Liver (tissue), 9 donors: Measurements from ENCODE around the gene PDE3A. TPM values are rescaled to one million over a fixed set of nuclear protein-coding genes. Genes with fewer than 3 reads are reported as not detected.

Experiments used
- DNase-seq: peaks from one replicate; pipeline ENCODE4 v3.0.0-alpha.2; 2017; ENCODE audit warnings: low spot score
- H3K27ac ChIP-seq, 2 donors: one replicate each; pipeline ENCODE4 v1.7.0; 2013; ENCODE audit warnings: inconsistent platforms in 2 of 2, low read length in 2 of 2, control low read depth in 1 of 2, low read depth in 1 of 2, mild to moderate bottlenecking in 1 of 2
- H3K27me3 ChIP-seq, 4 donors: one replicate each; pipeline versions ENCODE4 v1.6.1 to v1.7.0; 2013; ENCODE audit warnings: low read length in 3 of 4, inconsistent platforms in 1 of 4, mild to moderate bottlenecking in 1 of 4, moderate library complexity in 1 of 4; ENCODE audit not compliant: control insufficient read depth in 4 of 4, insufficient read depth in 4 of 4
- H3K36me3 ChIP-seq, 4 donors: one replicate each; pipeline versions ENCODE4 v1.6.1 to v1.7.0; 2013; ENCODE audit warnings: low read length in 3 of 4, mild to moderate bottlenecking in 3 of 4, low read depth in 1 of 4, moderate library complexity in 1 of 4; ENCODE audit not compliant: control insufficient read depth in 4 of 4, insufficient read depth in 3 of 4
- H3K4me1 ChIP-seq, 4 donors: one replicate each; pipeline versions ENCODE4 v1.6.1 to v1.7.0; 2013; ENCODE audit warnings: low read length in 3 of 4, mild to moderate bottlenecking in 3 of 4, moderate library complexity in 1 of 4; ENCODE audit not compliant: control insufficient read depth in 4 of 4, insufficient read depth in 4 of 4
- H3K4me3 ChIP-seq, 3 donors: one replicate each; pipeline versions ENCODE4 v1.6.1 to v1.7.0; 2013; ENCODE audit warnings: low read length in 3 of 3, control low read depth in 1 of 3, low read depth in 1 of 3, mild to moderate bottlenecking in 1 of 3
- H3K9ac ChIP-seq, 2 donors: one replicate each; pipeline ENCODE4 v1.7.0; 2013; ENCODE audit warnings: low read length in 2 of 2, mild to moderate bottlenecking in 2 of 2, moderate library complexity in 2 of 2, control low read depth in 1 of 2, low read depth in 1 of 2
- H3K9me3 ChIP-seq, 4 donors: one replicate each; pipeline versions ENCODE4 v1.6.1 to v1.7.0; 2013; ENCODE audit warnings: low read length in 3 of 4; ENCODE audit not compliant: control insufficient read depth in 4 of 4
- GABPA ChIP-seq, 2 donors: IDR thresholded peaks in 1 of 2; conservative IDR thresholded peaks in 1 of 2; 2 replicates each; pipeline ENCODE4 v1.6.1; 2016; ENCODE audit warnings: antibody characterized with exemption in 2 of 2, mild to moderate bottlenecking in 1 of 2, moderate library complexity in 1 of 2
- HNF4A ChIP-seq, 2 donors: conservative IDR thresholded peaks; 2 replicates each; pipeline ENCODE4 v1.6.1; 2016; ENCODE audit warnings: antibody characterized with exemption in 2 of 2, mild to moderate bottlenecking in 2 of 2
- HNF4G ChIP-seq: IDR thresholded peaks from 2 replicates; pipeline ENCODE4 v1.6.1; 2016; ENCODE audit warnings: antibody characterized with exemption
- JUND ChIP-seq, 2 donors: IDR thresholded peaks; 2 replicates each; pipeline ENCODE4 v1.6.1; 2016; ENCODE audit warnings: antibody characterized with exemption in 2 of 2
- NR2F2 ChIP-seq: IDR thresholded peaks from 2 replicates; pipeline ENCODE4 v1.6.1; 2016; ENCODE audit warnings: antibody characterized with exemption
- RAD21 ChIP-seq, 2 donors: IDR thresholded peaks; 2 replicates each; pipeline ENCODE4 v1.6.1; 2016; ENCODE audit warnings: antibody characterized with exemption in 2 of 2, mild to moderate bottlenecking in 2 of 2
- RXRA ChIP-seq, 2 donors: IDR thresholded peaks; 2 replicates each; pipeline ENCODE4 v1.6.1; 2017 to 2018; ENCODE audit warnings: antibody characterized with exemption in 2 of 2, mild to moderate bottlenecking in 1 of 2
- TAF1 ChIP-seq: conservative IDR thresholded peaks from 2 replicates; pipeline ENCODE4 v1.6.1; 2016; ENCODE audit warnings: antibody characterized with exemption, mild to moderate bottlenecking
- YY1 ChIP-seq: IDR thresholded peaks from 2 replicates; pipeline ENCODE4 v1.6.1; 2016; ENCODE audit warnings: antibody characterized with exemption, mild to moderate bottlenecking
- WGBS: extraction: QIAGEN DNeasy Blood & Tissue Kit; methylation state at CpG from one replicate; pipeline ENCODE4 v1.1.7; 2013; 5-methylcytosine and 5-hydroxymethylcytosine counted together
- polyA plus RNA-seq, 2 donors: library from polyadenylated mRNA; stranded (reverse) in 1 of 2; unstranded in 1 of 2; fragments of 200-250 nt in 1 of 2; fragments of >200 nt in 1 of 2; fragmentation: Nextera tagmentation in 1 of 2; extraction: Ambion mirVana in 1 of 2; gene quantifications; one replicate each; pipeline versions ENCODE4 v1.2.1 to v1.2.3, GENCODE V29; 2013 to 2015
- total RNA-seq, 2 donors: library from RNA; depleted of rRNA; stranded (reverse); fragments of >200 nt; gene quantifications; one replicate each; pipeline ENCODE4 v1.2.3, GENCODE V29; 2014
- TF ChIP-seq, protein P1 (sequence below): IDR thresholded peaks from 2 replicates; pipeline ENCODE4 v1.6.1; 2016; ENCODE audit warnings: antibody characterized with exemption
- TF ChIP-seq, protein P2 (sequence below): IDR thresholded peaks from 2 replicates; pipeline ENCODE4 v1.6.1; 2016; ENCODE audit warnings: antibody characterized with exemption
- TF ChIP-seq, protein P3 (sequence below): IDR thresholded peaks from 2 replicates; pipeline ENCODE4 v1.6.1; 2016; ENCODE audit warnings: antibody characterized with exemption
- TF ChIP-seq, protein P4 (sequence below): IDR thresholded peaks from 2 replicates; pipeline ENCODE4 v1.6.1; 2016; ENCODE audit warnings: antibody characterized with exemption, mild to moderate bottlenecking
- donor health status: healthy.
- donor health status: healthy.
- donor health status: healthy.
- donor health status: healthy.
- donor health status: healthy.

The PDE3A gene
- total and polyA plus RNA-seq, 4 donors = 0.50 to 3.8 (median 2.2) TPM

DNA sequence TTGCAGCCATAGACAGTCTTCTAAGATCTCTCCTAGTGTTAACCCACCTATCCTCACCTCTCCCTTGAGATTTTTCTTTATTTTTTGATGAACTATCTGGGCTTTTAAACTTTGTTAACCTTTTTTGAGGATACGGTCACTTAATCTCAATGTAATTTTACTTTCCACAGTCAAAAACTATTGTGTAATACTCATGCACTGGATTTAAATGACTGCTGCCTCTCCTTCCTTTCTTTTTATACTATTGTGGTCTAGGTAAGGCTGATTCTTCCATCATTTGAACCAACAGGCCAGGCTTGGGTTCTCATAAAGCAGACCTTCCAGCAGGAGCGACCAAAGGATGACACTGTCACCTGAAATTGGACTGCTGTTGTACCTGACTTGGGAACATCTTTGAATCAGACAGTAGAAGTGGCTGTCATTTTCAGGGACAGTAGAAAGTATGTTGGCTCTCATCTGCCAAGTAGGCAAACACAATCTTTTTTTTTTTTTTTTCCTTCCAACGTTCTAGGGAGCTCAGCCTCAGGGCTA lies 689 bp upstream of the PDE3A start:
- WGBS = 29% methylated on average over 3 of the region's 3 CpGs
- DNase-seq = no peak
- H3K36me3 ChIP-seq = no peaks in the 10 kb centered on the region
- no peak overlapping the region for H3K9ac ChIP-seq
- peak overlapping the region; percentile 75 to 77 for H3K27ac ChIP-seq
- H3K4me1 ChIP-seq = peaks cover 0 to 25% (median 21%) of the 10 kb centered on the region in 4 donors
- peaks cover 0 to 17% (median 5%) of the 10 kb centered on the region in 4 donors for H3K27me3 ChIP-seq
- H3K4me3 ChIP-seq = peak overlapping the region in 1 of 3 donors; percentile 52
- TF ChIP-seq, protein P1, sequence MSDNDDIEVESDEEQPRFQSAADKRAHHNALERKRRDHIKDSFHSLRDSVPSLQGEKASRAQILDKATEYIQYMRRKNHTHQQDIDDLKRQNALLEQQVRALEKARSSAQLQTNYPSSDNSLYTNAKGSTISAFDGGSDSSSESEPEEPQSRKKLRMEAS = no peak
- TF ChIP-seq RXRA (IDR thresholded peaks at IDR 0.05) (no peak), TAF1 (no peak), GABPA (IDR thresholded peaks at IDR 0.05 in 1 of 2, conservative IDR thresholded peaks at IDR 0.05 in 1 of 2) (no peak), NR2F2 (no peak), RAD21 (IDR thresholded peaks at IDR 0.05) (no peak), HNF4G (no peak)
- TF ChIP-seq, protein P2, sequence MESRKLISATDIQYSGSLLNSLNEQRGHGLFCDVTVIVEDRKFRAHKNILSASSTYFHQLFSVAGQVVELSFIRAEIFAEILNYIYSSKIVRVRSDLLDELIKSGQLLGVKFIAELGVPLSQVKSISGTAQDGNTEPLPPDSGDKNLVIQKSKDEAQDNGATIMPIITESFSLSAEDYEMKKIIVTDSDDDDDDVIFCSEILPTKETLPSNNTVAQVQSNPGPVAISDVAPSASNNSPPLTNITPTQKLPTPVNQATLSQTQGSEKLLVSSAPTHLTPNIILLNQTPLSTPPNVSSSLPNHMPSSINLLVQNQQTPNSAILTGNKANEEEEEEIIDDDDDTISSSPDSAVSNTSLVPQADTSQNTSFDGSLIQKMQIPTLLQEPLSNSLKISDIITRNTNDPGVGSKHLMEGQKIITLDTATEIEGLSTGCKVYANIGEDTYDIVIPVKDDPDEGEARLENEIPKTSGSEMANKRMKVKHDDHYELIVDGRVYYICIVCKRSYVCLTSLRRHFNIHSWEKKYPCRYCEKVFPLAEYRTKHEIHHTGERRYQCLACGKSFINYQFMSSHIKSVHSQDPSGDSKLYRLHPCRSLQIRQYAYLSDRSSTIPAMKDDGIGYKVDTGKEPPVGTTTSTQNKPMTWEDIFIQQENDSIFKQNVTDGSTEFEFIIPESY = no peak
- TF ChIP-seq, protein P3, sequence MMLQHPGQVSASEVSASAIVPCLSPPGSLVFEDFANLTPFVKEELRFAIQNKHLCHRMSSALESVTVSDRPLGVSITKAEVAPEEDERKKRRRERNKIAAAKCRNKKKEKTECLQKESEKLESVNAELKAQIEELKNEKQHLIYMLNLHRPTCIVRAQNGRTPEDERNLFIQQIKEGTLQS = no peak
- TF ChIP-seq, protein P4, sequence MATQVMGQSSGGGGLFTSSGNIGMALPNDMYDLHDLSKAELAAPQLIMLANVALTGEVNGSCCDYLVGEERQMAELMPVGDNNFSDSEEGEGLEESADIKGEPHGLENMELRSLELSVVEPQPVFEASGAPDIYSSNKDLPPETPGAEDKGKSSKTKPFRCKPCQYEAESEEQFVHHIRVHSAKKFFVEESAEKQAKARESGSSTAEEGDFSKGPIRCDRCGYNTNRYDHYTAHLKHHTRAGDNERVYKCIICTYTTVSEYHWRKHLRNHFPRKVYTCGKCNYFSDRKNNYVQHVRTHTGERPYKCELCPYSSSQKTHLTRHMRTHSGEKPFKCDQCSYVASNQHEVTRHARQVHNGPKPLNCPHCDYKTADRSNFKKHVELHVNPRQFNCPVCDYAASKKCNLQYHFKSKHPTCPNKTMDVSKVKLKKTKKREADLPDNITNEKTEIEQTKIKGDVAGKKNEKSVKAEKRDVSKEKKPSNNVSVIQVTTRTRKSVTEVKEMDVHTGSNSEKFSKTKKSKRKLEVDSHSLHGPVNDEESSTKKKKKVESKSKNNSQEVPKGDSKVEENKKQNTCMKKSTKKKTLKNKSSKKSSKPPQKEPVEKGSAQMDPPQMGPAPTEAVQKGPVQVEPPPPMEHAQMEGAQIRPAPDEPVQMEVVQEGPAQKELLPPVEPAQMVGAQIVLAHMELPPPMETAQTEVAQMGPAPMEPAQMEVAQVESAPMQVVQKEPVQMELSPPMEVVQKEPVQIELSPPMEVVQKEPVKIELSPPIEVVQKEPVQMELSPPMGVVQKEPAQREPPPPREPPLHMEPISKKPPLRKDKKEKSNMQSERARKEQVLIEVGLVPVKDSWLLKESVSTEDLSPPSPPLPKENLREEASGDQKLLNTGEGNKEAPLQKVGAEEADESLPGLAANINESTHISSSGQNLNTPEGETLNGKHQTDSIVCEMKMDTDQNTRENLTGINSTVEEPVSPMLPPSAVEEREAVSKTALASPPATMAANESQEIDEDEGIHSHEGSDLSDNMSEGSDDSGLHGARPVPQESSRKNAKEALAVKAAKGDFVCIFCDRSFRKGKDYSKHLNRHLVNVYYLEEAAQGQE = no peak
- no peaks in the 10 kb centered on the region for H3K9me3 ChIP-seq

DNA sequence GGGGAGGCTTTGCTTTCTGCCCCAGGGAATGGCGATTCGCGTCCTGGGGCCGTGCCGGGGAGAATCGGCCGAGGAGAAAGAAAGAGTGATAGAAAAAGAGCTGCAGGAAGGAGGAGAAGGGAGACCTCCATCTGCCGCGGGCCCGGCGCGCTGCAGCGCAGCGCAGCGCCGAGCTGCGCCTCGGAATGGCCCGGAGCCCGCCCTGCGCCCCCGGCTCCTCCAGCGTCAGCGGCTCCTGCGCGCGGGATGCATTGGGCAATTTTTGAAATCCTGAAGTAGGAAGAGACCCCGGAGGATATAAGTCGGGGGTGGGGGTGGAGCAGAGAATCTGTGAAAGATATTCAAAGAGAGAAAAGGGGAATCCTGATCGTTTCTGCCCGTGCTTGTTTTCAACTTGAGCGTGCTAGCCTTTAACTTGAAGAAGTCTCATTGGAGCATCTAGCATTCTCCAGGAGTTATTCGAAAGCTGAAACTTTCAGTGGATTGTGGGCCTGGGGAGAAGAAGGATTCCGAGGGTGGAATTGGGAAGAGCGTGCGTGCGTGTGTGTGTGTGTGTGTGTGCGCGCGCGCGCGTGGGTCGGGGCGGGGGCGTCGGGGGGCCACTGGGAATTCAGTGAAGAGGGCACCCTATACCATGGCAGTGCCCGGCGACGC lies 441 bp downstream of the PDE3A start:
- Histone ChIP-seq H3K9me3 (no peaks in the 10 kb centered on the region), H3K4me1 (peaks cover 0 to 25% (median 21%) of the 10 kb centered on the region in 4 donors), H3K4me3 (peak overlapping the region; percentile 32 to 52 (median 41)), H3K36me3 (no peaks in the 10 kb centered on the region), H3K9ac (no peak overlapping the region), H3K27me3 (peaks cover 0 to 17% (median 5%) of the 10 kb centered on the region in 4 donors), H3K27ac (peak overlapping the region; percentile 75 to 77)
- no peak for DNase-seq
- no peak for TF ChIP-seq HNF4A (conservative IDR thresholded peaks at IDR 0.05)
- TF ChIP-seq, protein P1 = no peak
- no peak for TF ChIP-seq JUND (IDR thresholded peaks at IDR 0.05)
- TF ChIP-seq YY1 = no peak
- TF ChIP-seq, protein P2 = no peak
- no peak for TF ChIP-seq TAF1
- no peak for TF ChIP-seq RAD21 (IDR thresholded peaks at IDR 0.05)
- TF ChIP-seq HNF4G = no peak
- no peak for TF ChIP-seq RXRA (IDR thresholded peaks at IDR 0.05)
- 2% methylated on average over 50 of the region's 50 CpGs for WGBS
